Right lobe of liver (tissue), 4 donors: ENCODE measurements around the gene ZNF532.

ENCODE experiments used
- CTCF ChIP-seq, 4 donors: fragments of 200-600 bp in 3 of 4; fragments of 450-650 bp in 1 of 4; IDR thresholded peaks; one replicate each; pipeline versions ENCODE4 v1.5.1 to v1.8.0; 2016 to 2022; ENCODE audit warnings: antibody characterized with exemption in 4 of 4, mild to moderate bottlenecking in 2 of 4
- POLR2A ChIP-seq: fragments of 450-650 bp; IDR thresholded peaks from one replicate; pipeline ENCODE4 v1.6.1; 2017; ENCODE audit warnings: antibody characterized with exemption, mild to moderate bottlenecking
- donor health status: DM: no; HTN: no; CAD: no.
- donor health status: DM: no; HTN: no; CAD: no.
- donor health status: DM: no; HTN: yes; CAD: no.

DNA sequence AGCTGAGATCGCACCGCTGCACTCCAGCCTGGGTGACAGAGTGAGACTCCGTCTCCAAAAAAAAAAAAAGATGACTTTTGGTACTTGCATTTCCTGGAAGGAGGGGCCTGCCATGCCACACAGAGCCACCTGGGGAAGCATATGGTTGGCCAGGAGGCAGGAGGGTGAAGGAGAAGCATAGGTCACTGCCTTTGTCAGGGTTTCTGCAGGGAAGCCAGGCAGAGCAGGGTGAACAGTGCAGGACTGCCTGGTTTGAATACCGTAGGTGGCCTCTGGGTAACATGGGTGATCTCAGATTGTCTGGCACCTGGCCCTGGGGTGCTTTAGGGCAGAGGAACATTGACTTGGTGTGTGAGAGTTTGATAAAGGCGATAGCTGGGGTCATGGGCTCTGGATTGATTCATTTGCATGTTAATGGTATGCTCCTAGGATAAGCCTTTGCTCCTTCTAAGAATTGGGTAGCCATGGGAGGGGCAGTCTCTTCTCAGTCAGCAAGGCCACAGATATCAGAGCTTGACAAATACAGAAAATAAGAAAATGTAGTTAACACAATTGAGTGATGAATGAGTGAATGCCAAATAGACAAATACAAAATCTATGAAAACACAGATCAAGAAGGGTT lies 151.0 kb downstream of the ZNF532 start:
- TF ChIP-seq POLR2A (no peak), CTCF (IDR thresholded peaks at IDR 0.05) (no peak)
